GM18858 (cell line): ENCODE measurements around the gene AARS2.
A peak's percentile ranks its signal among the peaks of the same experiment; 100 is the strongest.
"Not testable (repeated sequence)": the region's sequence is repeated elsewhere in the genome, so short reads cannot be mapped to it uniquely, and the experiment has no call there.

Experiments
- ATAC-seq: cut with Tn5 transposase; IDR thresholded peaks from one replicate; pipeline ENCODE4 v1.9.1; 2021; ENCODE audit not compliant: unreplicated experiment

AARS2 gene

GRCh38 chr6:44312901-44313788, at the start of gene AARS2:
Gene AARS2, minus strand, starts transcription at chr6:44313347. Its CDS starts 24 bp downstream, at chr6:44313323.
- peak; percentile 87 for ATAC-seq

- ATAC-seq: no peak
These were observed 48.8 kb upstream of the AARS2 start for GRCh38 chr6:44361947-44362346.

- no peak for ATAC-seq
These were observed 46.8 kb upstream of the AARS2 start for GRCh38 chr6:44359973-44360372.

GRCh38 chr6:44356487-44356886, 43.3 kb upstream of the AARS2 start:
- no peak for ATAC-seq

- ATAC-seq: no peak
These were observed 42.5 kb upstream of the AARS2 start for GRCh38 chr6:44355640-44356039.

GRCh38 chr6:44353336-44353735, 40.2 kb upstream of the AARS2 start:
- no peak for ATAC-seq

- ATAC-seq: no peak
These were observed 39.1 kb upstream of the AARS2 start for GRCh38 chr6:44352259-44352658.

GRCh38 chr6:44350650-44350994, 37.5 kb upstream of the AARS2 start:
- not testable (repeated sequence) for ATAC-seq

GRCh38 chr6:44349904-44350649, 36.9 kb upstream of the AARS2 start:
- ATAC-seq: no peak

- not testable (repeated sequence) for ATAC-seq
These were observed 33.7 kb upstream of the AARS2 start for GRCh38 chr6:44346818-44347217.

- ATAC-seq: no peak
These were observed 29.3 kb upstream of the AARS2 start, which contains the start of gene SPATS1 for GRCh38 chr6:44342489-44342888. Gene SPATS1, plus strand, starts transcription at chr6:44342650. Its CDS starts 446 bp downstream, at chr6:44343096.

- no peak for ATAC-seq
These were observed 28.9 kb upstream of the AARS2 start for GRCh38 chr6:44342052-44342451.

- no peak for ATAC-seq
These were observed 28.1 kb upstream of the AARS2 start for GRCh38 chr6:44341095-44341890.

- no peak for ATAC-seq
These were observed 26.8 kb upstream of the AARS2 start for GRCh38 chr6:44339763-44340625.

- no peak for ATAC-seq
These were observed 26.2 kb upstream of the AARS2 start for GRCh38 chr6:44339301-44339700.

- peak; percentile 65 for ATAC-seq
These were observed 25.3 kb upstream of the AARS2 start for GRCh38 chr6:44338228-44339122.

GRCh38 chr6:44335631-44336030, 22.5 kb upstream of the AARS2 start:
- ATAC-seq: no peak

GRCh38 chr6:44333942-44334341, 20.8 kb upstream of the AARS2 start:
- ATAC-seq: no peak

- ATAC-seq: no peak
These were observed 20.2 kb upstream of the AARS2 start for GRCh38 chr6:44333273-44333919.
